ENCODE data around the gene OLFM1.
A peak's percentile ranks its signal among the peaks of the same experiment; 100 is the strongest.

OLFM1 gene

GRCh38 chr9:135070964-135071735, 16.3 kb upstream of the OLFM1 start:
- no peak for DNase-seq (ENCODE audit: low read depth, low spot score)
- no peaks in the 10 kb centered on the region for H3K36me3 ChIP-seq (ENCODE audit: insufficient read depth, low read length)
- H3K9me3 ChIP-seq (ENCODE audit: low read depth, low read length), result no peaks in the 10 kb centered on the region
- H3K9ac ChIP-seq (ENCODE audit: insufficient read length), result no peak overlapping the region
- no peak overlapping the region for H3K4me3 ChIP-seq
- H3K27ac ChIP-seq, result no peak overlapping the region
- TF ChIP-seq EZH2 (IDR thresholded peaks at IDR 0.05), result no peak
- TF ChIP-seq FOXP2 (optimal IDR thresholded peaks at IDR 0.05; ENCODE audit: control extremely low read depth, extremely low read length, insufficient read depth), result no peak
- no peak for TF ChIP-seq POLR2AphosphoS5 (IDR thresholded peaks at IDR 0.05; ENCODE audit: borderline replicate concordance, low read depth, low read length)

- H3K4me3 ChIP-seq, result no peak overlapping the region
- TF ChIP-seq FOXP2 (optimal IDR thresholded peaks at IDR 0.05; ENCODE audit: control extremely low read depth, extremely low read length, insufficient read depth) (no peak), EZH2 (IDR thresholded peaks at IDR 0.05) (no peak), POLR2AphosphoS5 (IDR thresholded peaks at IDR 0.05; ENCODE audit: borderline replicate concordance, low read depth, low read length) (no peak)
- H3K27ac ChIP-seq, result no peak overlapping the region
- H3K9ac ChIP-seq (ENCODE audit: insufficient read length), result no peak overlapping the region
- no peaks in the 10 kb centered on the region for H3K9me3 ChIP-seq (ENCODE audit: low read depth, low read length)
- no peak for DNase-seq (ENCODE audit: low read depth, low spot score)
- no peaks in the 10 kb centered on the region for H3K36me3 ChIP-seq (ENCODE audit: insufficient read depth, low read length)
These were observed 14.3 kb upstream of the OLFM1 start for GRCh38 chr9:135073081-135073740.

GRCh38 chr9:135073741-135074305, 13.6 kb upstream of the OLFM1 start:
- TF ChIP-seq EZH2 (IDR thresholded peaks at IDR 0.05) (no peak), FOXP2 (optimal IDR thresholded peaks at IDR 0.05; ENCODE audit: control extremely low read depth, extremely low read length, insufficient read depth) (no peak), POLR2AphosphoS5 (IDR thresholded peaks at IDR 0.05; ENCODE audit: borderline replicate concordance, low read depth, low read length) (no peak)
- no peak overlapping the region for H3K9ac ChIP-seq (ENCODE audit: insufficient read length)
- H3K27ac ChIP-seq, result no peak overlapping the region
- no peak overlapping the region for H3K4me3 ChIP-seq
- H3K36me3 ChIP-seq (ENCODE audit: insufficient read depth, low read length), result no peaks in the 10 kb centered on the region
- DNase-seq (ENCODE audit: low read depth, low spot score), result no peak
- H3K9me3 ChIP-seq (ENCODE audit: low read depth, low read length), result no peaks in the 10 kb centered on the region

- no peak for DNase-seq (ENCODE audit: low read depth, low spot score)
- Histone ChIP-seq H3K4me3 (peak overlapping the region; percentile 89), H3K27ac (no peak overlapping the region), H3K9me3 (ENCODE audit: low read depth, low read length) (no peaks in the 10 kb centered on the region), H3K36me3 (ENCODE audit: insufficient read depth, low read length) (no peaks in the 10 kb centered on the region), H3K9ac (ENCODE audit: insufficient read length) (no peak overlapping the region)
- TF ChIP-seq POLR2AphosphoS5 (IDR thresholded peaks at IDR 0.05; ENCODE audit: borderline replicate concordance, low read depth, low read length), result no peak
- no peak for TF ChIP-seq FOXP2 (optimal IDR thresholded peaks at IDR 0.05; ENCODE audit: control extremely low read depth, extremely low read length, insufficient read depth)
- no peak for TF ChIP-seq EZH2 (IDR thresholded peaks at IDR 0.05)
These were observed 12.9 kb upstream of the OLFM1 start for GRCh38 chr9:135074354-135075233.

- no peak overlapping the region for H3K27ac ChIP-seq
- no peak for DNase-seq (ENCODE audit: low read depth, low spot score)
- TF ChIP-seq EZH2 (IDR thresholded peaks at IDR 0.05), result no peak
- peak; percentile 56; the same call in 1 of the 2 replicates for TF ChIP-seq POLR2AphosphoS5 (IDR thresholded peaks at IDR 0.05; ENCODE audit: borderline replicate concordance, low read depth, low read length)
- no peak for TF ChIP-seq FOXP2 (optimal IDR thresholded peaks at IDR 0.05; ENCODE audit: control extremely low read depth, extremely low read length, insufficient read depth)
- H3K4me3 ChIP-seq, result peak overlapping the region; percentile 89
- no peaks in the 10 kb centered on the region for H3K9me3 ChIP-seq (ENCODE audit: low read depth, low read length)
- H3K36me3 ChIP-seq (ENCODE audit: insufficient read depth, low read length), result no peaks in the 10 kb centered on the region
- H3K9ac ChIP-seq (ENCODE audit: insufficient read length), result peak overlapping the region; percentile 72
These were observed 12.0 kb upstream of the OLFM1 start for GRCh38 chr9:135075234-135076142.

- H3K9ac ChIP-seq (ENCODE audit: insufficient read length), result peak overlapping the region; percentile 45
These were observed 11.2 kb upstream of the OLFM1 start for GRCh38 chr9:135076143-135076875.

More at GRCh38 chr9:135076143-135076875, 11.2 kb upstream of the OLFM1 start:
- Histone ChIP-seq H3K4me3 (peak overlapping the region; percentile 89), H3K36me3 (ENCODE audit: insufficient read depth, low read length) (no peaks in the 10 kb centered on the region), H3K27ac (no peak overlapping the region), H3K9me3 (ENCODE audit: low read depth, low read length) (no peaks in the 10 kb centered on the region)
- no peak for TF ChIP-seq POLR2AphosphoS5 (IDR thresholded peaks at IDR 0.05; ENCODE audit: borderline replicate concordance, low read depth, low read length)
- TF ChIP-seq FOXP2 (optimal IDR thresholded peaks at IDR 0.05; ENCODE audit: control extremely low read depth, extremely low read length, insufficient read depth), result no peak
- DNase-seq (ENCODE audit: low read depth, low spot score), result no peak

All from SK-N-MC (cell line).